Coronary artery (tissue), 2 donors: ENCODE measurements around the gene BACE2.

Experiments used
- DNase-seq: peaks from one replicate; pipeline ENCODE4 v3.0.0-alpha.2; 2017; ENCODE audit warnings: low spot score
- H3K27ac ChIP-seq, 2 donors: fragments of 200-600 bp; sonication (generic); one replicate each; pipeline ENCODE4 v1.5.1; 2016 to 2019
- H3K4me3 ChIP-seq: fragments of 200-600 bp; sonication (generic); 2 replicates; pipeline ENCODE4 v1.5.1; 2016; ENCODE audit warnings: mild to moderate bottlenecking, moderate library complexity
- TF ChIP-seq, protein P1 (sequence below): fragments of 200-600 bp; sonication (generic); IDR thresholded peaks from one replicate; pipeline ENCODE4 v1.5.1; 2019; ENCODE audit warnings: antibody characterized with exemption

Gene BACE2

DNA sequence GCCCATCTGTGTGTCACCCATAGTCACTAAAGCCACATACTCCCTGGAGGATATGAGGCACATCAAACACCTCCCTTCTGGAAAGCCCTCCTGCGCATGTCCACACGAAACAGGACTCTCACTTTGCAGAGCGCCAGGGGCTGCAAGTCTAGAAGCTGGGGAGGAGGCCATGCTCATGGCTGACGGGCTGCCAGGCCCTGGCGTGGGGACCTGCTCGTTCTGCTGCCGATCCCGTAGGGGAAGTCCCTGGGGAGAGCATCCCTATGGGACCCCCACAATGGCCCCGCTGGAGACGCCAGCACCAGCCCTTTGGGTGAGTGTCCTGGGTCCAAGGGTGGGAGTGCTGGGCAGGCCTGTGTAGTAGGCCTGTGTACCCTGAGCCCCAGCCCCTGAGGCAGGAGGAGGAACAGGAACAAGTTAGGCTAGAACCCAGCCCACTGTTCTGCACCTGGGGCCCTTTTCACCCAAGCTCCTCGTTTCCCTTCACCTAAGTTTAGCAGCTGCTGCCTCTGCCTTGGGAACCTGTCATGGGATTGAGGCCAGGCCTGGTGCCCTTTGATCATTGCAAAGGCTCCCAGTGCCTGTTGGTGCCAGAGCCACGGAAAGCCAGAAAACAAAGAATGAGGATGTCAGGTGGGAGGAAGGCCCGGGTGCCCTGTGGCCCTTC, 158.6 kb downstream of the BACE2 start:
- TF ChIP-seq, protein P1, sequence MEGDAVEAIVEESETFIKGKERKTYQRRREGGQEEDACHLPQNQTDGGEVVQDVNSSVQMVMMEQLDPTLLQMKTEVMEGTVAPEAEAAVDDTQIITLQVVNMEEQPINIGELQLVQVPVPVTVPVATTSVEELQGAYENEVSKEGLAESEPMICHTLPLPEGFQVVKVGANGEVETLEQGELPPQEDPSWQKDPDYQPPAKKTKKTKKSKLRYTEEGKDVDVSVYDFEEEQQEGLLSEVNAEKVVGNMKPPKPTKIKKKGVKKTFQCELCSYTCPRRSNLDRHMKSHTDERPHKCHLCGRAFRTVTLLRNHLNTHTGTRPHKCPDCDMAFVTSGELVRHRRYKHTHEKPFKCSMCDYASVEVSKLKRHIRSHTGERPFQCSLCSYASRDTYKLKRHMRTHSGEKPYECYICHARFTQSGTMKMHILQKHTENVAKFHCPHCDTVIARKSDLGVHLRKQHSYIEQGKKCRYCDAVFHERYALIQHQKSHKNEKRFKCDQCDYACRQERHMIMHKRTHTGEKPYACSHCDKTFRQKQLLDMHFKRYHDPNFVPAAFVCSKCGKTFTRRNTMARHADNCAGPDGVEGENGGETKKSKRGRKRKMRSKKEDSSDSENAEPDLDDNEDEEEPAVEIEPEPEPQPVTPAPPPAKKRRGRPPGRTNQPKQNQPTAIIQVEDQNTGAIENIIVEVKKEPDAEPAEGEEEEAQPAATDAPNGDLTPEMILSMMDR = no peak
- no peak overlapping the region for H3K4me3 ChIP-seq
- no peak overlapping the region for H3K27ac ChIP-seq
- no peak for DNase-seq

DNA sequence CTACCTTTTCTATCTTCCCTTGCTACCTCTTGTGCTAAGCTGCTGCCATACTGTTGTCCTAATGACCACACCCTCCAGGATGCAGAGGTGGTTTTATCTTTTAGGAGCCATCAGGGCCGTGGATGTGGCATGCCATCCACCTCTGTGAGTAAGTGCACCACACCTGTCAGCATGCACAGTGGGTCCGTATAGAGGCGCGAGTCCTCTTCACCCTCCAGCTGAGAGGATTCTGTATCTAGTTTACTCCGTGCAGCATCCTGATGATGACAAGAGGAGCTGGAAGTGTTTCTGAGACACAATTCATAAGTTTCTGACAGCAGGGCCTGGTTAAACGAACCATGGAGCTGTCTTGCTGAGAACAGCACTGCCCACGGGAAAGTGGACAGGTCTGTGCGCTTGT, 159.8 kb downstream of the BACE2 start:
- no peak overlapping the region for H3K4me3 ChIP-seq
- TF ChIP-seq, protein P1 = no peak
- H3K27ac ChIP-seq = no peak overlapping the region
- DNase-seq = no peak

DNA sequence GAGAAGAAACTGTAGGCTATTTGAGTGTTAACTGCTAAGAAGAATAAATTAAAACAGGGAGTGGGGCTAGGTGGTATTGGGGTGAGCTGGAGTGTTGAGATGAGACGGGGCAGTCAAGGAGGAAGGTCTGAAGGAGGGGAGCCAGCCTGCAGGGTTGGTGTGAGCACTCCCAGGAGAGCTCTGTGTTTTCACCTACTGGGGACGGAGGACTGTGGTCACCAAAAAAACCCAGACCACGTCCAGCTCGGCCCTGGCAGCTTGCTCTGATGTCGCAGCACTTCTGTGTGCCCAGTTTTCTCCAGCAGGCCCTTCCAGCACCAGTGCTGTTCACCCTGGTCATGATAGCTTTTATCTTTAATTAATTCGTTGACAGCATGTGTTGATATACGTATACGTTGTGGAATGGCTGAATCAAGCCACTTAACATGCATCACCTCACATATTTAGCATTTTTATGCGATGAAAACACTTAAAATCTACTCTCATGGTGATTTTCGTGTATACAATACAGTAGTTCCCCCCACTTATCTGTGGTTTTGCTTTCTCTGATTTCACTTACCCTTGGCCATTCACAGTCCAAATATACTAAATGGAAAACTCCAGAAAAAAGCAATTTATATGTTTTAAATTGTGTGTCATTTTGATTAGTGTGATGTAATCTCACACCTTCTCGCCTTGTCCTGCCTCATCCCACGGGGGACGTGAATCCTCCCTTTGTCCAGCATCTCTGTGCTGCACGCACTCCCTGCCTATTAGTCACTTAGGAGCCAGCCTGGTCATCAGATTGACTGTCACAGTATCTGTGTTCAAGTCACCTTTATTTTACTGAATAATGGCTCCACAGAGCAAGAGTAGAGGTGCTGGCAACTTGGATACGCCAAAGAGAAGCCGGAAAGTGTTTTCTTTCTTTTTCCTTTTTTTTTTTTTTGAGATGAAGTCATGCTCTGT, 161.0 kb downstream of the BACE2 start:
- Histone ChIP-seq H3K4me3 (no peak overlapping the region), H3K27ac (no peak overlapping the region)
- TF ChIP-seq, protein P1 = no peak
- no peak for DNase-seq
